ENCODE data around the gene PRICKLE3. TPM values are rescaled to one million over a fixed set of nuclear protein-coding genes. Genes with fewer than 3 reads are reported as not detected.
"Not testable (repeated sequence)": the region's sequence is repeated elsewhere in the genome, so short reads cannot be mapped to it uniquely, and the experiment has no call there.

Gene PRICKLE3
- total RNA-seq, 1 donor from 2014 or later, result 14.2 TPM

- Mint-ChIP-seq H3K4me1 (ENCODE audit: low read depth, unreplicated experiment) (no peaks in the 10 kb centered on the region), H3K4me3 (ENCODE audit: unreplicated experiment) (no peak overlapping the region), H3K9me3 (ENCODE audit: unreplicated experiment) (no peaks in the 10 kb centered on the region), H3K27me3 (ENCODE audit: low read depth, unreplicated experiment) (no peaks in the 10 kb centered on the region), H3K27ac (ENCODE audit: unreplicated experiment) (no peak overlapping the region), H3K36me3 (ENCODE audit: low read depth, unreplicated experiment) (no peaks in the 10 kb centered on the region)
- Histone ChIP-seq H4K20me1 (ENCODE audit: insufficient read depth, low read length) (no peaks in the 10 kb centered on the region), H3K79me2 (ENCODE audit: insufficient read depth, low read length) (no peaks in the 10 kb centered on the region), H3K4me2 (ENCODE audit: low read length) (no peak overlapping the region), H2AFZ (ENCODE audit: low read depth, low read length) (no peak overlapping the region), H3K9ac (ENCODE audit: low read length) (no peak overlapping the region), H3K4me1 (ENCODE audit: insufficient read depth, low read length) (no peaks in the 10 kb centered on the region), H3K4me3 (ENCODE audit: insufficient read depth, low read depth, low read length) (no peak overlapping the region), H3K27ac (ENCODE audit: low read depth, low read length) (no peak overlapping the region), H3K9me3 (ENCODE audit: insufficient read depth, low read depth, low read length) (no peaks in the 10 kb centered on the region), H3K27me3 (ENCODE audit: insufficient read depth, low read length) (no peaks in the 10 kb centered on the region), H3K36me3 (ENCODE audit: insufficient read depth, low read length) (no peaks in the 10 kb centered on the region)
- no peak for TF ChIP-seq EZH2 (IDR thresholded peaks at IDR 0.05; ENCODE audit: insufficient read depth, low read length)
- TF ChIP-seq CTCF (IDR thresholded peaks at IDR 0.05; ENCODE audit: insufficient read depth, low read depth, low read length), result no peak
- FAIRE-seq, result no peak
- no peak for DNase-seq (ENCODE audit: low read depth)
Measured at GRCh38 chrX:49133759-49134158, 52.4 kb downstream of the PRICKLE3 start.

DNA sequence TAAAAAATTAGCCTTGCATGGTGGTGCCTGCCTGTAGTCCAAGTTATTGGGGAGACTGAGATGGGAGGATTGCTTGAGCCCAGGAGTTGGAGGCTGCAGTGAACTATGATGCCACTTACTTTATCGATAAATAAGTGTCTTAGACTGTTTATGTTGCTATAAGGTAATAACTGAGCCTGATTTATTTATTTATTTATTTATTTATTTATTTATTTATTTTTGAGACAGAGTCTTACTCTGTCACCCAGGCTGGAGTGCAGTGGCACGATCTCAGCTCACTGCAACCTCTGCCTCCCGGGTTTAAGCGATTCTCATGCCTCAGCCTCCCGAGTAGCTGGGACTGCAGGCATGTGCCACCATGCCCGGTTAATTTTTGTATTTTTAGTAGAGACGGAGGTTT, 53.9 kb downstream of the PRICKLE3 start:
- H2AFZ ChIP-seq (ENCODE audit: low read depth, low read length); H3K4me1 Mint-ChIP-seq (ENCODE audit: low read depth, unreplicated experiment); H3K27me3 Mint-ChIP-seq (ENCODE audit: low read depth, unreplicated experiment); H3K4me3 Mint-ChIP-seq (ENCODE audit: unreplicated experiment); H3K79me2 ChIP-seq (ENCODE audit: insufficient read depth, low read length); H3K27ac ChIP-seq (ENCODE audit: low read depth, low read length); H3K4me1 ChIP-seq (ENCODE audit: insufficient read depth, low read length); H3K27me3 ChIP-seq (ENCODE audit: insufficient read depth, low read length); H3K4me2 ChIP-seq (ENCODE audit: low read length); H4K20me1 ChIP-seq (ENCODE audit: insufficient read depth, low read length); FAIRE-seq; H3K9me3 Mint-ChIP-seq (ENCODE audit: unreplicated experiment); H3K9ac ChIP-seq (ENCODE audit: low read length); DNase-seq (ENCODE audit: low read depth); H3K36me3 Mint-ChIP-seq (ENCODE audit: low read depth, unreplicated experiment); H3K36me3 ChIP-seq (ENCODE audit: insufficient read depth, low read length); H3K27ac Mint-ChIP-seq (ENCODE audit: unreplicated experiment); H3K4me3 ChIP-seq (ENCODE audit: insufficient read depth, low read depth, low read length); H3K9me3 ChIP-seq (ENCODE audit: insufficient read depth, low read depth, low read length): not testable (repeated sequence)

- Histone ChIP-seq H3K9me3 (ENCODE audit: insufficient read depth, low read depth, low read length) (no peaks in the 10 kb centered on the region), H3K36me3 (ENCODE audit: insufficient read depth, low read length) (no peaks in the 10 kb centered on the region)
Measured at GRCh38 chrX:49129427-49129826, 56.7 kb downstream of the PRICKLE3 start.

DNA sequence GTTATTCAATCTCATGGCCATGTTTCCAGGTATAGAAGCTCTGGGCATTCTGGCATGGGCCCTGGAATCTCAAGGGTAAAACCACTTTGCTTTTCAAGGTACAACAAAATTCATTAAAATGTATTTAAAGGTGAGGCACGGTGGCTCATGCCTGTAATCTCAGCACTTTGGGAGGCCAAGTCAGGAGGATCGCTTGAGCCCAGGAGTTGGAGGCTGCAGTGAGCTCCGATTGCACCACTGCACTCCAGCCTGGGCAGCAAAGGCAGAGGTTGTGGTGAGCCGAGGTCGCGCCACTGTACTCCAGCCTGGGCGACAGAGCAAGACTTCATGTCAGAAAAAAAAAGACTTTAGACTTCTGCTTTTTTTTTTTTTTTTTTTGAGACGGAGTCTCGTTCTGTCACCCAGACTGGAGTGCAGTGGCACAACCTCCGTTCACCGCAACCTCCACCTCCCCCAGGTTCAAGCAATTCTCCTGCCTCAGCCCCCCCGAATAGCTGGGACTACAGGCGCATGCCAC, 58.4 kb downstream of the PRICKLE3 start:
- H4K20me1 ChIP-seq (ENCODE audit: insufficient read depth, low read length); H3K4me1 Mint-ChIP-seq (ENCODE audit: low read depth, unreplicated experiment); H3K27ac Mint-ChIP-seq (ENCODE audit: unreplicated experiment); H3K27ac ChIP-seq (ENCODE audit: low read depth, low read length); H3K36me3 Mint-ChIP-seq (ENCODE audit: low read depth, unreplicated experiment); H3K4me1 ChIP-seq (ENCODE audit: insufficient read depth, low read length); H3K27me3 Mint-ChIP-seq (ENCODE audit: low read depth, unreplicated experiment); H3K4me3 Mint-ChIP-seq (ENCODE audit: unreplicated experiment); FAIRE-seq; H2AFZ ChIP-seq (ENCODE audit: low read depth, low read length); H3K27me3 ChIP-seq (ENCODE audit: insufficient read depth, low read length); DNase-seq (ENCODE audit: low read depth); H3K9ac ChIP-seq (ENCODE audit: low read length); H3K4me2 ChIP-seq (ENCODE audit: low read length); H3K36me3 ChIP-seq (ENCODE audit: insufficient read depth, low read length); H3K4me3 ChIP-seq (ENCODE audit: insufficient read depth, low read depth, low read length); H3K9me3 Mint-ChIP-seq (ENCODE audit: unreplicated experiment); H3K79me2 ChIP-seq (ENCODE audit: insufficient read depth, low read length); H3K9me3 ChIP-seq (ENCODE audit: insufficient read depth, low read depth, low read length): not testable (repeated sequence)

More at GRCh38 chrX:49129427-49129826, 56.7 kb downstream of the PRICKLE3 start:
- no peak for FAIRE-seq
- no peaks in the 10 kb centered on the region for H3K36me3 Mint-ChIP-seq (ENCODE audit: low read depth, unreplicated experiment)
- no peak overlapping the region for H3K4me3 ChIP-seq (ENCODE audit: insufficient read depth, low read depth, low read length)
- no peaks in the 10 kb centered on the region for H3K27me3 ChIP-seq (ENCODE audit: insufficient read depth, low read length)
- H3K4me2 ChIP-seq (ENCODE audit: low read length), result no peak overlapping the region
- no peak overlapping the region for H3K9ac ChIP-seq (ENCODE audit: low read length)
- no peaks in the 10 kb centered on the region for H3K79me2 ChIP-seq (ENCODE audit: insufficient read depth, low read length)
- no peak overlapping the region for H3K27ac Mint-ChIP-seq (ENCODE audit: unreplicated experiment)
- no peaks in the 10 kb centered on the region for H3K4me1 Mint-ChIP-seq (ENCODE audit: low read depth, unreplicated experiment)
- H3K27ac ChIP-seq (ENCODE audit: low read depth, low read length), result no peak overlapping the region
- no peak for DNase-seq (ENCODE audit: low read depth)
- no peaks in the 10 kb centered on the region for H3K27me3 Mint-ChIP-seq (ENCODE audit: low read depth, unreplicated experiment)
- H3K4me1 ChIP-seq (ENCODE audit: insufficient read depth, low read length), result no peaks in the 10 kb centered on the region
- H3K9me3 Mint-ChIP-seq (ENCODE audit: unreplicated experiment), result no peaks in the 10 kb centered on the region
- no peak for TF ChIP-seq CTCF (IDR thresholded peaks at IDR 0.05; ENCODE audit: insufficient read depth, low read depth, low read length)
- no peak for TF ChIP-seq EZH2 (IDR thresholded peaks at IDR 0.05; ENCODE audit: insufficient read depth, low read length)
- no peak overlapping the region for H3K4me3 Mint-ChIP-seq (ENCODE audit: unreplicated experiment)
- no peak overlapping the region for H2AFZ ChIP-seq (ENCODE audit: low read depth, low read length)
- no peaks in the 10 kb centered on the region for H4K20me1 ChIP-seq (ENCODE audit: insufficient read depth, low read length)
